HEK293T (cell line): Measurements from ENCODE around the gene VAV1.

Experiments
- ARNT ChIP-seq: fragments of 450-650 bp; IDR thresholded peaks from 2 replicates; pipeline ENCODE4 v1.6.1; 2017; ENCODE audit warnings: mild to moderate bottlenecking
- BHLHE40 ChIP-seq: fragments of 450-650 bp; IDR thresholded peaks from 2 replicates; pipeline ENCODE4 v1.6.1; 2016; ENCODE audit warnings: mild to moderate bottlenecking, moderate library complexity, borderline replicate concordance
- CTBP1 ChIP-seq: fragments of 450-650 bp; IDR thresholded peaks from 2 replicates; pipeline ENCODE4 v1.6.1; 2016; ENCODE audit warnings: borderline replicate concordance
- ELF4 ChIP-seq: fragments of 450-650 bp; IDR thresholded peaks from 2 replicates; pipeline ENCODE4 v1.6.1; 2017; ENCODE audit warnings: antibody characterized with exemption
- FOXA1 ChIP-seq: fragments of 450-650 bp; IDR thresholded peaks from 2 replicates; pipeline ENCODE4 v1.6.1; 2016; ENCODE audit warnings: mild to moderate bottlenecking
- FOXK2 ChIP-seq: fragments of 450-650 bp; IDR thresholded peaks from 2 replicates; pipeline ENCODE4 v1.6.1; 2016; ENCODE audit warnings: mild to moderate bottlenecking
- FOXM1 ChIP-seq: fragments of 450-650 bp; IDR thresholded peaks from 2 replicates; pipeline ENCODE4 v1.6.1; 2017; ENCODE audit warnings: mild to moderate bottlenecking, borderline replicate concordance
- HDGF ChIP-seq: fragments of 450-650 bp; IDR thresholded peaks from 2 replicates; pipeline ENCODE4 v1.6.1; 2017; ENCODE audit warnings: antibody characterized with exemption, borderline replicate concordance
- NFRKB ChIP-seq: fragments of 450-650 bp; IDR thresholded peaks from 2 replicates; pipeline ENCODE4 v1.6.1; 2016; ENCODE audit warnings: mild to moderate bottlenecking, moderate library complexity
- SUZ12 ChIP-seq: fragments of 450-650 bp; IDR thresholded peaks from 2 replicates; pipeline ENCODE4 v1.6.1; 2016; ENCODE audit warnings: mild to moderate bottlenecking
- TARDBP ChIP-seq: fragments of 450-650 bp; IDR thresholded peaks from 2 replicates; pipeline ENCODE4 v1.6.1; 2016

DNA sequence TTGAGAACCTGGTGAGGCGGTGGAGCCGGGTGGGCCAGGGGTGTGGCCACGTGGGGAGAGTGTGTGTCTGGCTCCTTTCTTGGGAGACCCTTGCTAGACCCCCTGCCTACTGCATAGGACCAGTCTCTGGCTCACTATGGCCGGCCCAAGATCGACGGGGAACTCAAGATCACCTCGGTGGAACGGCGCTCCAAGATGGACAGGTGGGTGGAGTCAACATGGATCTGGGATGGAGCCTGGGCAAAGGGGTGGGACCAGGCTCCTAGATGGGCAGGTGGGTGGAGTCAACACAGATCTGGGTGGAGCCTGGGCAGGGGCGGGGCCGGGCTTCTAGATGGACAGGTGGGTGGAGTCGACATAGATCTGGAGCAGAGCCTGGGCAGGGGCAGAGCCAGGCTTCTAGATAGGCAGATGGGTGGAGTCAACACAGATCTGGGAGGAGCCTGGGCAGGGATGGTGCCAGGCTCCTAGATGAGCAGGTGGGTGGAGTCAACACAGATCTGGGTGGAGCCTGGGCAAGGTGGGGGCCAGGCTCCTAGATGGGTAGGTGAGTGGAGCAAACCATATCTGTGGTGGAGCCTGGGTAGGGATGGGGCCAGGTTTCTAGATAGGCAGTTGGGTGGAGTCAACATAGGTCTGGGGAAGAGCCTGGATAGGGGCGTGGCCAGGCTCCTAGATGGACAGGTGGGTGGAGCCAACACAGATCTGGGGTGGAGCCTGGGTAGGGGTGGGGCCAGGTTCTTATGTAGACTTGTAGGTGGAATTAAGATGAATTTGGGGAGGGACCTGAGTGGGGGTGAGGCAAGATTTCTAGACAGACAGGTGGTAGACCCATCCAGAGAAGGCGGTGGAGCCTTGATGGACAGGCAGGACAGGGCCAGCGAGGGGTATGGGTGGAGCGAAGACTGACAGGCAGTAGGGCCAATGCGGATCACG lies 56.5 kb downstream of the VAV1 start:
- TF ChIP-seq FOXA1 (no peak), TARDBP (no peak), FOXM1 (no peak), BHLHE40 (no peak), HDGF (no peak), ELF4 (no peak), SUZ12 (no peak), ARNT (peak; percentile 33; the same call in 1 of the 2 replicates), NFRKB (no peak), FOXK2 (peak; percentile 51; the same call in 1 of the 2 replicates), CTBP1 (no peak)
